COLO668 (cell line): ENCODE results near the gene FAM47E.

Experiments
- DNase-seq: peaks from one replicate; lab custom pipeline; 2025; ENCODE audit not compliant: unreplicated experiment; lab: John Stamatoyannopoulos, UW

FAM47E gene

DNA sequence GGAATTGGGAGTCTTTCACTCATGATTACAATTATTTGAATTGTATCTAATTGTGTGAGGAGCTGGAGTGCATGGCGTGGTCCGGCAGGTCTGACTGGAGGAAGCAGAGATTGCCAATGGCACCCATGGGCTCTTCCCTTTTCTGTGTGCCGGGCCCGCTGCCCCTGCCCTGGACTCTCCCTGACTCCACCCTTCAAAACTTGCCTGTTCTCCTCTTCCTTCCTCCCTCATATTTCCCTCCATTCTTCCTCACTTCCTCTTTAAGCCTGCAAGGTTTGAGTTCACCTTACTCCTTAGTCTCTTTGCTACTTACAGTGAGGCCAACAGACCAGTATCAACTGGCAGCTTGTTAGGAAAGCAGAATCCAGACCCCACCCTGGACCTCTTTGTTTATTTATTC, 48.5 kb downstream of the FAM47E start:
- DNase-seq, result no peak

DNA sequence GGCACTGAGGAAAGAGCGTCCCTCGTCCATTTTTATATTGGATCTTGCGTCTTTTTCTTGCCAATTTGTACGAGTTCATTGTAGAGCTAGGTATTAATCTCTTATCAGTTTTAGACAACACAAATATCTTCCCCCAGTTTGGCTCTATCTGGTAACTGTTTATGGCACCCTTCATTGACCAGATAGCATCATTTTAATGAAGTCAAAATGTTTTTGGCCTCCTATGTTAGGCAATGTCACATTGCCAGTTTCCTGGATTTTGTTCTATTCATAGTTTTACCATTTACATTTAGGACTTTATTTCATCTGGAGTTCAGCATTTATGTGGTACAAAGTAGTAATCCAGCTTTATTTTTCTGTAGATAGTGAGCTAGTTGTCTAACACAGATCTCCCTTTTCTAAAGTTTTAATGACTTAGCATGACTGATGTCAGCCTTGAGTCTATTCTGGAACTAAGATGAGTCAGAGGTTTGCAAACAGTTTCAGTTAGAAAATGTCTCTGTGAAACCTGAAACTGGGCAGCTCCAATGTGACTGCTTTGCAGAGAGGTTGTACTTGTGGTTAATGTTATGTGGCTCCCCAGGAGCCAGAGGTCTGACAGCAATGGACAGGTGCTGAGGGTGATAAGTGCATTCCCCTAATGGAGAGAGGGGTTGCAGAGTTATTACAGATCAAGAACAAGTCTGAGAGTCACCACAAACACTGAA, 49.7 kb downstream of the FAM47E start:
- DNase-seq, result peak; percentile 75

DNA sequence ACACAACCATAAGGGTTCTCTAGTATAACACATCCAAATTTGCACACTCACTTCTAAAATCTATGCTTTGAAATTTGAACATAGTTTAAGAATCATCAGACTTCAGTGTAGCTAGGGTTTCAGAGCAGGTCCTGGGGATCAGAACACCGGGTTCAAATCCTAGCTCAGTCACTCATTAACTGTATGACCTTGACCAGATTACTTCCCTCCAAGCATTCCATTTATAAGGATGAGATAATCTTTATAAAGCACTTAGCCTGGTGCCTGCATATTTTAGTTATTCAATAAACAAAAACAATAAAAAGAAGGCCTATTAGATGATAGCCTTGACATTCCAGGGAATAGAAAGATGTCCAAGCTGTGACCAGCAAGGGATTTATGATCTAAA, 50.2 kb downstream of the FAM47E start:
- DNase-seq, result no peak

DNA sequence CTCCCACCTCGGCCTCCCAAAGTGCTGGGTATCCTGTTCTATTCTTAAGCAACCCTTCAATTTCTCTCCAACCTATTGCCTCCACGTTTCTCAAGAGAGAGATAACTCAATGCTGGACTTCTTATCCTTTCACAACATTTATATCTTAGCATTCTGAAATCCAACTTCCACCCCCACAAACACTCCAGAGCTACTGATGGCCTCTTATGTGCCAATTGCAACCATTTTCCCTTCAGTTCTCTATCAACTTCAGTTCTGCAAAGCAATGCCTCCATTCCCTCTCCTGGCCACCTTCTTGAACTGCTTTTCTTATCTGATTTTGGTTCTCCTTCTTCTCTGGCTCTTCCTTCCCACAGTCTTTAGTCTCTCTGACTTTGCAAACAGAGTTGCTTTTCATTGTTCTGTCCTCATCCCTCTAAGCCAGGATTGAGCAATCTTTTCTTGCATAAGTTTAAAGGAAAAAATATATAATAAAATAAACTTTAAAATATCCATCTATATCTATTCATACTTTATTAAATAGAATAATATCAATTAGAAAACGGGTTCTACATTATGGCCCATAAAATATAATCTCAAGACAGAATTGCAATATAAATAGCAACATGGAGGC, 51.4 kb downstream of the FAM47E start:
- no peak for DNase-seq

DNA sequence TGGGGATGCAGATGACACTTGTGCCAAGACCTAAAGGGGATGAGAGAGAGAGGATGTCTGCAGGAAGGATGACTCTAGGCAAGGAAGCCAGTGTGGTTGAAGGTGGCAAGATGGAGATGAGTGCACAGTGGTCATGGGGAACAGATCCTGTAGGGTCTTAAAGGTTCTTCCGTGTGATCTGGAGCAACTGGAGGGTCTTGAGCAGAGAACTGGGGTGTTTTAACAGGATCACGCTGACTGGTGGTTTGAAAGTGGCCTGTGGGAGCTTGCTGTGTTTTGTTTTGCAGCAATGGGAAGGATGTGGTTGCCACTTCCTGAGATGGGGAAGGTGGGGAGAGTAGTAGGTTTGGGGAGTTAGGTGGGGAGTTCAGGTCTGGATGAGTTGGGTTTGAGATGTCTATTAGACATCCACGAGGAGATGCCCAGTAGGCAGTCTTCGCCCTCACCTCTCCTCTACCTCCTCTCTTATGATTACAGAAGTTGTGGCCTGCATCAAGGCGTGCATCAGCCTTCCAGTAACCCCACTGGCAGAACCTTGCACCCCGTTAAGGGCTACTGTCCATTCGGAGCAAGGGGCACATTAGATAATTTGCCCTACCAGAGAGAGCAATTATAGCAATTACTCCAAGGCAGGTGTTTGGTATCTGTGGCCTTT, 53.6 kb downstream of the FAM47E start:
- no peak for DNase-seq

DNA sequence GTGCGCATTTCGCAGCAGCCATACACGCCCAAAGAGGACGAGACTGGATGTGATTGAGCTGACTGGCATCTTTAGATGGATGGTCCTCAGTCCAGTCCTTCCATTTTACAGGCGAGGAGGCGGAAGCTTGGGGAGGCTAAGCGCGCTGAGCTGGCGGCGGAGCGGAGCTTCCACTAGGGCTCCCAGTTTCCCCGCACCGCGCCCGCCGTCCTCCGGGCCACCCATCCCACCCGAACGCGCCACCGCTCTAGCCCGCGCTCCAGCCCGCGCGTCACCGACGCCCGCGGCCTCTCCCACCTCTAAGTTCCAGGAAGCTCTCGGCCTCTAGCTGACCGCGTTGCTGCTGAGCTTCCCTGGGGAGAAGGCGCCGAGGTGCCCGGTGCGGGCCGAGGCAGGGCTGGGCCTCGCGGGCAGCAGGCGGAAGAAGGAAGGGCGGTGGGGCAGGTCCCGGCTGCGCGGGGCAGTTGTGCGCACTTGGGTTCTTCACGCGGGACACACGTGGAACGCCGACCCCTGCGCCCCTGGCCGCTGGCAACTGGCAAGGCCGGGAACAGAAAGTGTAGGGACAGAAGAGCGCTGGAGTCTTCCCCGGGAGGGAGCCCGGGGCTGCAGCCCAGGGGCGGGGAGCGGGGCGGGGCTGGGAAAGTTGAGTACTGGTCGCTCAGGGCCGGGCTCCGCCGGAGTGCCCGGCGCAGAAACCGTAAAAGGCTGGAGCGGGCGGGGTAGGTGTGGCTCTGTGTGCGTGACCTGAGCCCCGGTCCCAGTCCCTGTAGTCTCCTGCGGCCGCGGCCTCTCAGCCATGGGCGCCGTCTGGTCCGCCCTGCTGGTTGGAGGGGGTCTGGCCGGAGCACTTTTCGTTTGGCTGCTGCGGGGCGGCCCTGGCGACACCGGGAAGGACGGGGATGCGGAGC, 54.7 kb downstream of the FAM47E start, which contains the start of gene STBD1:
Gene STBD1 (plus strand): TSS at position 763 of the 911 bp plus-strand sequence. CDS start 37 bp downstream, at position 800.
- peak; percentile 84 for DNase-seq

DNA sequence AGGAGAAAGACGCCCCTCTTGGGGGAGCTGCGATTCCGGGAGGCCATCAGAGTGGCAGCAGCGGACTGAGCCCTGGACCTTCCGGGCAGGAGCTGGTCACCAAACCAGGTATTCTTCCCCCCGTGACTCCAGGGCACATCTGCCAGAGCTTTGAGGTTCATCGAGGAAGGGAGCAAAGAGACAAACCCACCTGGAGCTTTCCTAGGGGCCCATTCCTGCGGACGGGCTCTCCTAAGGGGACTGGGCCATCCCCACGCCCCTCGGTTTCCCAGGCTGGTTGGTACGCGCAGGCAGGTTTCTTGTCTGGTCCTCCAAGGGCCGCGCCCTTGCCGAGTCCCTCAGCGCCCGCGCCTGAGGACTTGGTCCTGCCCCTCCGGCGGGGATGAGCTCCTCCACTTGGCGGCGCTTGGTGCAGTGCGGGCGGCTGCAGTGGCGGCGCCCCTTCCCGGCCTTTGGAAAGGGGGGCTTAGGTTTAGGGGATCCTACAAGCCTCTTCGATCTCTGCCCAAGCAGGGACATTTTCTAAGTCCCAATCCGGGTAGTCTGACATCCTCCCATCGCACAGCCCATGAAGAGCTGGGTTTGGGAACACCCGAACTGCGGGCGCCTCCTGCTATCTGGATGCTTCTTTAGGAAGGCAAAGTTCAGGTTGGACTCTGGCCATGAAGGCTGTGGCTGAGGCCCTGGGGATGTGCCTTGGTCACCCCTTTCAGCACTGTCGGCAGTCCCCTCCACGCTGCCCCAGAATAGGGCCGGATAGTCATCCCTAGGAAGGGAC, 55.5 kb downstream of the FAM47E start:
- peak; percentile 79 for DNase-seq

DNA sequence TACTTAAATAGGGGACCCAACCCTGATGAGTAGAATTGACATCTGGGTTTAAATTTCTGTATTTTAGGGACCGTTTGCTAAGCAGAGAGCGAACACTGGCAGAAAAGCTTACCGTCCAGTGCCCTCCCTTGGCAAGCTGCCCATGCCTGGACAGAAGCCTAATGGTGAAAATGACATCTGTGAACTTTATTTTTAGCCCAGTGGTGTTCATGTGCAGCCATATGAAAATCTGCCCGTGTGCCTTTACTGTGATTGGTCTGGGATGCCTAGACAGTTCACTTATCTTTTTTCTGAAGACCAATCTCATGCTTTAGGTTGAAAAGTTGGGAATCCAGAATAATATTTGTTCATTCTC, 56.1 kb downstream of the FAM47E start:
- DNase-seq, result peak; percentile 38

DNA sequence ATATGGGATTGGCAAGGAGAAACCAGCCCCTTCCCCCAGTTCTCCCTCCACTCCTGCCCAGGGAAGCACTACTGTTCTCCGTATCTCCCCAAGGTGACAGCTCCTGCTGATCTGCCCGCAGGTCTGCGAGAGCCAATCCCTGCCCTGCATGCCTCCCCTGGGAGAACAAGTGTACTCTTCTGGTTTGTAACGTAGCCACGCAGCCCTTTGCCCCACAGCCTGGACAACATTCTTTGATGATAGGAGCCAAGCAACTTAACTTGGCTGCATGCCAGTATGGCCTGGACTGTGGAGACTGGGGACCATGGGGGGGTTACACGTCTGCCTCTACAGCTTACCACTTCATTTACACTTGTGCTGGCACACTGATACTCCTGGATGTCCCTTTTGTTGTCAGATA, 57.0 kb downstream of the FAM47E start:
- peak; percentile 41 for DNase-seq

DNA sequence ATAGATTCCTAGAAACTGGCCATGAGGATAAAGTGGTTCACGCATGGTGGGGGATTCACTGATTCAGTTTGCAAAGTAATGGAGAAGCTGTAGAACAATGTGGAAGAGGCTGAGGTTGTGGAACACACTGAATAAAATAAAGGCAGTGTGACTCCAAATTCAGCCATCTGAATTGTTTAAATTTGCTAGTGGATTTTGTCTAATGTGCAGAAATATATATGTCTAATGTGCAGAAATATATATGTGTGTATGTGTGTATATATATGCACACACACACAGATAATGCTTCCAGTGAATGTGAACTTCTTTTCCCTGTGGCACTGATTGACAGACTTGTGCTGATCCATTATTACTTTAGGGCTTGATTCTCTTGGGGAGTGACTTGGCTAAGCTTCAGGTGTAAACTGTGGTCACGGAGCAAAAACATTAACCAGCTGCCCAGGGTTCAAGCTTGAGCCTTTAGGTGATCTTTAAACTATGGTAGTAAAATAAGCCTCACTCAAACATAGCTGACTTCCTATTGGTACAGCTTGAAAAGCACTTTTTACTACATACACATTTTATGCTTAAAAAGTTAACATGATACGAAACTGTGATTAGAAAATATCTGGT, 58.5 kb downstream of the FAM47E start:
- no peak for DNase-seq

DNA sequence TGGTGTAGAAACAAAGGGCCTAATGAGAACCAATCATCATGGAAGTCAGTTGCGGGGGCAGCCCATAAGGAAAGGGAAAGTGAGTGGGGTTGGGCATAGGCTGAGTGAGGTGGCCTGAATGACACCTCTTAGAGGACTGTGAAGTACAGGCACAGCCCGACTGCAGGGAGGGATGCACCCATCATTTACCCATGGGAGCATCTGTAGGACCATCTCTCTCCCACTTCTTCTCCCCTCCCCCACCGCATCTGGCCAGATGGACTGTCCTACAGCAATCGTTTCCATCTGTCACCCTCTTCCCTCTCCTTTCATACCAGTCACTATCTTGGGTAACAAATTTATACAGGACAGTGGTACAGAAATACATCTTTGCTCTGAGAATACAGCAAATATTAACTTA, 59.2 kb downstream of the FAM47E start:
- DNase-seq, result no peak

DNA sequence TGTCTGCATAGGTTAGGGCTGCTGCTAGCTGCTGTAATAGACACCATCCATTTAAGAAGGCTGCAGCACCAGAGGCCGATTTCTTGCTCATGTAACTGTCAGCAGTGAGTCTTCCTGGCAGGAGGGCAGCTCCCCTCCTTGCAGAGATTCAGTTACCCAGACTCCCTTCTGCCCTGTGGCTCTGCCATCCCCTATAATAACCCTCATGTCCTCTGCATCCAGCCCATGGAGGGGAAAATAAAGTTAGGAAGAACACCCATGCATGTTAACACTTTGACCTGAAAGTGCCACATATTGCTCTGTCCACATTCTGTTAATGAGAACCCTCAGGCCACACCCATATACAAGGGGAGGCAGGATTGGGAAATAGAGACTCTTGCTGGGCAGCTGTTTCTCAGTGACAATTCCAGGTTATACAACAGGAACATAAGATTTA, 60.4 kb downstream of the FAM47E start:
- DNase-seq, result no peak

DNA sequence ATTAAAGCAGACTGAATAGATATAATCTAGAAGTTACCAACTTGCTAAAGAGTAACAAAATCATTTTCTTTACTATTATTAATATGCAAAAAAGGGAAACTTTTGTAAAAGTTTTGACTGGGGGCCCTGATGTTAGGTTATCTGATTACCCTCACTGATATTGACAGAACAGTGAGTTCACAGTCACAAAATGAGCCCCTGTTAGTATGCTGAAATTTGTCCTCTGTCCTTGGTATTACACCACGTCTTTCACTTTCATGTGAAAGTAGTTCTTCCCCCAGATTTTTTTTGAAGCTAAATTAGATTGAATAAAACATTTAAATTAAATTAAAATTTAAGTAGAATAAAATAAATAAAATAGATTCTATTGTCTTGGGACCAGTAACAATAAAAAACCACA, 60.9 kb downstream of the FAM47E start:
- DNase-seq, result no peak

DNA sequence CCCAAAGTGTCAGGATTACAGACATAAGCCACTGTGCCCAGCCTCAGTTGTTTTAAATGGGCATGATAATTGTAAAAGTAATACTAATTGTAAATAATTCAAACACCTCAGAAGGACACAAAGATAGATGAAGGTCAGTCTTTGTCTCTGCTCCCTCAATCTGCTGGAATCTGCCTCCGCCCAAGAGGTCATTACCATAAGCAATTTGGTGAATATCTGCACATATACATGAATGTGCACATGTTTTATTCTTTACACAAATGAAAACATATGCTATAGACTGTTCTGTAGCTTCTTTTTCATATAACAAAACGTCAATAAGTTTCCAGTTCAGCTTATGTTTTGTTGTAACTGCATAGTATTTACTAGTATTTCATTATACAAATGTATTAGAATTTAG, 62.0 kb downstream of the FAM47E start:
- DNase-seq, result no peak

DNA sequence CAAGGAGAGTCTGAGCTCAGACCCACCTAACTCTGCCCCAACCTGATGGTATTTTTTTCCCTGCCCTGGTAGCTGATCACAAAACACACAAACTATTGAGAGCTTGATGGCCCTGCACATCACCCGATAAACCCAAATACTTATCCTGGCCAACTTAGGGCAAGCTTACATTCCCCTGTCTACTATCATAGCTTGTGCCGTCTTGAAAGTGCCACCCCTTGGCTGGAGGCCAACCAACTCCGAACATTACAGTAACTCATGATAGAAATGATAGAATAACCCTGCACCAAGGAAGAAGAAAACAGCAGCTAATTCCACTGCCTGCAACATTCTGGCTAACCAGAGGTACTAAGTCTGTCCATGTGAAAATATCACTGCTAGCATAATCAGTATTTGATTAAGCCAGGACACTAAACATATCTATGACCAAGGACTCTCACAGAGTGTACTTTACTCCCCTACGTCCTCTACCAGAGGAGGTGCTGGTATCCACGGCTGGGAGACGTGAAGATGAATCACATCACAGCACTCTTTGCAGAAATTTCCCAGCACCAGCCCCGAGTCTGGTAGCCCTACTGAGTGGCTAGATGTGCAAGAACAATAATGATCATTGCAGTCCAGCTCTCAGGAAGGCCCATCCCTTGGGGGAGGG, 63.9 kb downstream of the FAM47E start:
- DNase-seq, result no peak

DNA sequence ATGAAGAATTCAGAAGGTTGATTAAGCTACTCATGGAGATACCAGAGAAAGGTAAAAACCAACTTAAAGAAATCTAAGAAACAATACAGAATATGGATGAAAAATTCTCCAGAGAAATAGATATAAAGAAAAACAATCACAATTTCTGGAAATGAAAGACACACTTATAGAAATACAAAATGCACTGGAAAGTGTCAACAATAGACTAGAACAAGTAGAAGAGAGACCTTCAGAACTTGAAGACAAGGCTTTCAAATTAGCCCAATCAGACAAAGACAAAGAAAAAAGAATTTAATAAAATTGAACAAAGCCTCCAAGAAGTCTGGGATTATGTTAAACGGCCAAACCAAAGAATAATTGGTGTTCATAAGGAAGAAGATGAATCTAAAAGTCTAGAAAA, 64.6 kb downstream of the FAM47E start:
- no peak for DNase-seq

DNA sequence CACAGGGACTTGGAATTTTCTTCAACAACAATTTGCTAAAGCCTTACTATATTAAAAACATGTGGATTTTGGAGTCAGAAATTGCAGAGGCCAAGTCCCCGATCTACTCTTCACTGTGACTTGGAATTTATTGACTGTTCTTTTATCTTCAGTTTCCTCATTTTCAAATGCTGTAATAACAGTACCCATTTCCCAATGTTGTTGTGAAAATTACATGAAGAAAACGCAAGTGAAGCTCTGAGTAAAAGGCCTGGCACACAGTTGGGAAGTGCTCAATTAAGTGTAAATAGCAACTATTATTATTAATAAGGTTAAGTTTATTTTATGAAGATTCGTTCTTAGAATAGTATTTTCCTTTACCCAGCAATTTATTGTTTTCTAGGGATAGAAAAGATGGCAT, 70.7 kb downstream of the FAM47E start:
- no peak for DNase-seq

DNA sequence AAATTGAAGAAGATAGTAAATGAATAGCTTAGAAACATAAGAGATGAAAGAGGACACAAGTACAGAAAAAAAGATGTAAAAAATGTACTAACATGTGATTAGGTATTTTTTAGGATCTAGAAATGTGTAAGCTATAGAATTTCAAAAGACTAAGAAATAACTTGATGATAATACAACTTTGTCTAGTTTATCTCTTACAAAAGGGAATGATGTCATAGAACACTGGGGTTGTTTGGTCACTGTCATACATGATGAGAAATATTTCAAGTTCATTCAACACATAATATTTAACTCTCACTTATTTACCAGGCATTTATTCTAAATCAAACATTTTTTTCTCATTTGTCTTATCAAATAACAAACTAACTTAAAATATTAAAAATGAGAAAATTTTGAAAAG, 73.6 kb downstream of the FAM47E start:
- DNase-seq, result no peak

DNA sequence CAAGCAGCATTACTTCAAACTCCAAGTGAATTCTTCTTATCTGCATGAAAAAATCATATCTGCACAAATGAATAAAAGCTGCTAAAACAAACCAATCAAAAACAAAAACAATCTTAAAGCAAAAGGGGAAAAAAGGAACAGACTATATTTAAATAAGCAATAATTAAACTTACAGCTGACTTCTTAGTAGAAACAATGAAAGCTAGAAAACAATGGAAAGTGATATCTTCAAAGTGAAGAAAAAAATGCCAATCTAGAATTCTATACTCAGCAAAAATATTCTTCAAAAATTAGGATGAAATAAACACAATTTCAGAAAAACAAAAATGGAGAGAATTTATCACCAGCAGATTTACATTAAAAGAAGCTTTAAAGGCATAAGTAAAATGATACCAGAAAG, 75.0 kb downstream of the FAM47E start:
- no peak for DNase-seq
